NCI-H2107 treated with DMSO at 0.1 percent for 48 hours (cell line): Measurements from ENCODE around the gene IGF1R.
A peak's percentile ranks its signal among the peaks of the same experiment; 100 is the strongest.

Source experiments
- DNase-seq: peaks from one replicate; lab custom pipeline; 2025; ENCODE audit not compliant: unreplicated experiment; lab: John Stamatoyannopoulos, UW

Gene IGF1R

DNA sequence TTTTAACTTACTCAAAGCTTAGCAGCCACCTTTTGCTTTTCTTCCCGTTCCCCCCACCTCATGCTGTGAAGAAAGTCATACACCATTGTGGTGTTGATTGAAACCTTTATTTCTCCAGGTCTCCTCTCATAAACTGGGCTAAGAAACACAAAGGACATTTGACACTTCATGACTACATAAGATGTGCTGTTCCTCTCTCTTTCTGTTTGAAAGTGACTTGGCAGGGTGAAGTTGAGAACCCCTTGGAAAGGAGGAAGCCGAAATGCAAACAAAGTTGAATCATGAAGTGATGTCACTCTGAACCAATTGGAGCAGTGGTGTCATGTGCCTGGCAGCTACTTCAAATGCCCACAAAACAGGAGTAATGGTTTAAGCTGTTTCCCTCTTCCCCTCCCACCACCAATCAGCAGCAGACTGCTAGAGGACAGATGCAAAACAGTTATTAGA is 174.7 kb downstream of the IGF1R start:
- peak; percentile 65 for DNase-seq

- DNase-seq = no peak
Observed at GRCh38 chr15:98823616-98824015, 175.3 kb downstream of the IGF1R start.

- no peak for DNase-seq
Observed at GRCh38 chr15:98824595-98824994, 176.3 kb downstream of the IGF1R start.

- no peak for DNase-seq
Observed at GRCh38 chr15:98826658-98827057, 178.3 kb downstream of the IGF1R start.

- DNase-seq = no peak
Observed at GRCh38 chr15:98827217-98827616, 178.9 kb downstream of the IGF1R start.

- no peak for DNase-seq
Observed at GRCh38 chr15:98830034-98830634, 181.8 kb downstream of the IGF1R start.

- DNase-seq = no peak
Observed at GRCh38 chr15:98834976-98835375, 186.6 kb downstream of the IGF1R start.

DNA sequence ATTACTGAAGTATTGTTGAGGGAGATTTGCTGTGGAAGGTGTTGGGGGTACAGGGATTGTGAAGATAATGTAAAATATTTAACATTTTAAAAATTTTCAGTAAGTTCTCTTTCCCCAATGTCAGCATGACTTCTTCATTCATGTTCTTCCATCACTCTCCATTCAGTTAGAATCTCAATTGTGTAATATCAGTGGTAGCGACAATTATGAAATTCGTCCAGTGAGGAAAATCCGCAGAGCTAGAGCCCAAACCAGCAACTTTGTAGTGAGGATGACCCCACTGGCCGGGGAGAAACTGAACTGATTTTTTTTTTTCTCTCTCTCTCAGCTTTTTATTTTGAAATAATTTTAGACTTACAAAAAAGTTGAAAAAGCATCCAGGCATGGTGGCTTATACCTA is 187.5 kb downstream of the IGF1R start:
- DNase-seq = no peak

GRCh38 chr15:98838387-98839259 is 190.3 kb downstream of the IGF1R start:
- DNase-seq = no peak

DNA sequence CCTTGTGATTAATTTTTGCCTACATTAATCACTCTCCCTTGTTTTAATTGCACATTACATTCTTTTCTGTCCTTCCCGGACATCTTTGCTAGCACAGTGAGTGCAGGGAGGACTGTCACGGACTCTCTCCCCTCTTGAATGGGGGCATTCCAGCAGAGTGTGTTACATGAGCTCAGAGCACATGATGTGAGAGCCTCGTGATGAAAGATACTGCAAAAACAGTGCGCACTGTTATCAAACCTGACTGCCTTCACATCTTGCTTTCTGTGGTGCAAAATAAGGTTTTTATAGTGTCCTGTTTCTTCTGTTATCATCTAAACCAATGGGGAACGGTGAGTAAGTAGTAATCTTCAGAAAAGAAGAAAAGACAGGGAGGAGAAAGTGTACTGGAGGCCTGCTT is 191.7 kb downstream of the IGF1R start:
- no peak for DNase-seq

DNA sequence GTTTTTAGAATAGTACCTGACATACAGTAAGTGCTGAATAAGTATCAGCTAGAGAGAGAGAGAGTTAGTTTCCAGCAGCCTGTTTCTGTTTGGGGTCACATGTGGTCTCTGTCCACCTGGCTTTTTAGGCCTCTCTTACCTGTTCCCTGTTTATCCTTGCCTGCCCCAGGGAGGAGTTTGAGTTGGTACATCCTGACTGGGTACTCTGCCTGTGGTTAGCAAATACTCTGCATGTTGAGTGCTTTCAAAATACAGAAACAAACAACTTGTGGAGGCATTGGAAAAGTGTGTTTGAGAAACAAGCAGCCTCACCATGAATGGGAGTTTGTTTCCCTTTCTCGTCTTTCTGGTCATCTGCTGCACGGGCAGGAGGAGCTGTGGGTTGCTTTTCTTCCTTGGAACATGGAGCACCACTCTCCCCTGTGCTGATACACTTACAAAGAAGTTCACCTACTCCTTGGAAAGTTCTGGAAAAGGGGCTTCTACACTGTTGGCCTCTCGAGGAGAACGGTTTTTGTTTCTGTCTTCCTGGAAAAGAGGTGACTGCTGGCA is 193.2 kb downstream of the IGF1R start:
- DNase-seq = no peak

DNA sequence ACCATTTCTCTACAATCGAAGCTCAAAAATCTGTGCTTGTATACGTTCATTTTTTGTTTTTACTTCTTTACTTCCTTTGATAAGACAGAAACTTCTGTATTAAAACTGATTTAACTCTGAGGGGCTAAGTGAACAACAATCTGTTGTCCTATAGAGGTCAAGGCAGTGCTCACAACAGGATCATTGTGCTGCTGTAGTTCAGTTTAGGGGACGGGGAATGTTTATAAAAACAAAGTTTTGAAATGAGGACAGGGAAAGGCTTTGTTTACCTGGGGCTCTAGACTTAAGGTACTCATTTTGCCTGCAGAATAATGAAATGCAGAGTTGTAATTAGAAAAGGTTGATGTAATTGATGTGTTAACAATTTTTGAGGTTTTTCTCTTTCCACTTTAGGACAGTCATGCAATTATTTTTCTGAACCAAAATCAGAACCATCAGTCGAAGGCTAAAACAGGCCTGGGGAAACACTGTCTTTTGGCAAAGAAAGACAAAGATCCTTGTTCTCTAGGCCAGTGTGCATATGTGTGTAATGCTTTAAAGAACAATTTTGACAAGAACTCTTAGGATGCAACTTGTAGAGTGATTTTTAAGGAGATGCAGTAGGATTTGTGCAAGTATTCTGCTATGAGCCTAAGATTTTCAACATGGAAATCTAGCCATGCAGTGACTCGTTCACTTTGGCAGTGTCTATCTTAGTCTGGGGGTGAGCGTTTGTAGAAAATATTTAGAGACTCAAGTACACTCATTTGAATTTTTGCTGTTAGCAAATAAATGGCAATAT is 194.0 kb downstream of the IGF1R start:
- no peak for DNase-seq

DNA sequence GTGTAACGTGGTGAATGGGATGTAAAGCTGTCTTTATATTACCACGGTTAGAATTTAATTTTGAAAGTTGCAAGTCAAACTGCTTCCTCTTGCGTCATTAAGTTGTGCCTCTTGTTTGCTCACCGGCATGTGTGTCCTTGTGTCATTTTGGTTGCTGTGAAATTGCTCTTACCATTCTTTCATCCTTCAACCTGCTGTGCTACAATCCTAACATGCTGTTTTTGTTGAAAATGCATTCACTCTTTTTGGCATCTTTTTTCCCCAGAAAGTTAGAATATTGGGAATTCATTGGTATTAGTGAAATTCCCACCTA is 194.6 kb downstream of the IGF1R start:
- no peak for DNase-seq

DNA sequence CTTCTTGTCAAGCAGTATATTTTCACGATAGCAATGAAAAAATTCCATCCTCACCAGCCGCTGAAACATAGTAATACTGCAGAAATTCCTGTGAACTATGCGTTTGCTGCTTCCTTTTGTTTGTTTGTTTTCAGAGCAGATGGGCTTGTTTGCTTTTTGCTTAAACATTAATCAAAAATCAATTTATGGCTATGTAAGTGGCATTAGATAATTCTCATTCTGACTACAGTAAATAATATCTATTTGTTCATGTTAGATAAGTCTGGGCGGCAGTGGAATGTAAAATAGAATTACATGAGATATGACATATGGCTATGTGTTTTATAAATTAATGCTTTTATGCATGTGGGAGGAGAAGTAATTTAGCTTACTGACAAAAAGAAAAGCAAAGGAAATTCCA is 195.5 kb downstream of the IGF1R start:
- no peak for DNase-seq

DNA sequence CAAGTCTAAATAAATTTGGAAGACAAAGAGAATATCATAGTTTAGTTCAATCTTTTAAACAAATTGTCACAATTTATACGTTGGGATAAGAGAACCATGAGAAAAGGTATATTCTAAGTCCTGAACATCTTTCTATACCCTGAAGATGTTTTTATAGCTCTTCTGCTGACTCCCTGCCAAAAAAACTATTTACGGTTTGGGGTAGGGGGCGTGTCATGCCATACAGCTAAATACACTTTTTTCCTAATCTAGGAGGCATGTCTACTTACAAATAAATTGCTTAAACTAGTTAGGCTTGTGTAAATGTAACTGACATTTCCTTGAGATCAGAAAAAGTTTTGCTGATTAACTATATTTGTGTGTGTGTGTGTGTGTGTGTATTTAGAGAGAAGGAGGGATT is 195.9 kb downstream of the IGF1R start:
- no peak for DNase-seq

GRCh38 chr15:98845138-98845884 is 197.0 kb downstream of the IGF1R start:
- no peak for DNase-seq

DNA sequence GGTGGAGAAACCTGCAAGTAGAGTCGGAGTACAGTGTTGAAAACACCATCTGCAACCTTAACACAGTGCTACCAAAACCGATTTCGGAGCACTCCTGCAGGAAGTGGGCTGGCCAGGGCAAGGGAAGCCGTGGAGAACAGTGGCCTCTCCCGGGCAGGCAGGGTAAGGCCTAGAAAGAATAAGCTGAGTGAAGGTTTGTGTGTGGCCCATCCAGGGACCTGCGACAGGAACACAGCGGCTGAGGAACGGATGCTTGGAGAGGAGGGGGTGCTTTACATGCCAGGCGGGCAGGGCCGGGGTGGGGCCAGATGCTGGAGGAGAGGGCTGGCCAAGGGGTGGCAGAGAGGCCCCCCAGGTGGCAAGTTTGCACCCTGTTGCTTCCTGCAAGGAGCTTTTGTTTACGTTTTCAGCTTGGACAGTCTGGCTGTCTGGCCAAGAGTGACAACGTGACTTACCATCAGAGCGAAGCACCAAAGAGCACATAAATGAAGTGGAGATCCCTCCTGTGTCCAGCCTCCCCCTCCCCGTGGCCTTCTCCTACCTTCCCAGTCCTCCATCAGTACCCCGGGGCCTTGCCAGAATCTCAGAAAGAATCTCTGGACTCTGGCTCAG is 202.7 kb downstream of the IGF1R start:
- peak; percentile 63 for DNase-seq

- peak; percentile 82 for DNase-seq
Observed at GRCh38 chr15:98853161-98853560, 204.8 kb downstream of the IGF1R start.

GRCh38 chr15:98853617-98854420 is 205.5 kb downstream of the IGF1R start:
- DNase-seq = no peak

GRCh38 chr15:98854496-98854895 is 206.2 kb downstream of the IGF1R start:
- no peak for DNase-seq
